ENCODE results near the gene PABPN1L.

Gene PABPN1L

DNA sequence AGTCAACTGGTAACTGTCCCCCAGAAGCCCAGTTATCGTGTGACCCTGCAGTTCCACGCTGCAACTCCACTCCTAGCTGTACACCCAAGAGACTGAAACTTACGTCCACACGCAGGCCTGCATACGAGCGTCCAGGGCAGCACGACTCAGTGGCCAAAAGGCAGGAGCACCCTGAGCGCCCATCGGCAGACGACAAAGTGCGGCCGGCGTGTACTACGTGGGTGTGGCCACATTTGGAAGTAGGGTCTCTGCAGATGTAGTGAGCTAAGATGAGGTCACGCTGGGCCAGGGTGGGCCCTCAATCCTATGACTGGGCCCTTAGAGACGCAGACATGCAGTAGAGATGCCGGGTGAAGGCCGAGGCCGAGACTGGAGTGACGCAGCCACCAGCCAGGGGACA is 23.2 kb downstream of the PABPN1L start:
- no peak for DNase-seq

DNA sequence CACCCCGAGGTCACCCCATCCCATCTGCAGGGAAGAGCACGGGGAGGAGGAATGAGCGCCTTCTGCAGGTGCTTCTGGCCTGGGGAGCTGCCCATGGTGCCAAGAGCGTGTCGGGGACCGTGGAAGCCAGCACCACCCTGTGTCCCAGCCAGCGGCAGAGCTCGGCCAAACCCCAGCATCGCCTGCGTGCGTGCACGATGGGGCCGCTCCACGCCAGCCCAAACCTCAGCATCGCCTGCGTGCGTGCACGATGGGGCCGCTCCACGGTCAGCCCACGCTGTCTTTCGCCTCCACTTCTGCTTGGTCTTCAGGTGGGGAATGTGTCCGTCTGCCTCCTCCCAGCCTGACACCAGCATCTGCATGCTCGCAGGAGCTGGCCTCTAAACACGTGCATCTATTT is 23.7 kb downstream of the PABPN1L start:
- no peak for DNase-seq

- DNase-seq: no peak
Measured at GRCh38 chr16:88842308-88842756, 24.1 kb downstream of the PABPN1L start.

DNA sequence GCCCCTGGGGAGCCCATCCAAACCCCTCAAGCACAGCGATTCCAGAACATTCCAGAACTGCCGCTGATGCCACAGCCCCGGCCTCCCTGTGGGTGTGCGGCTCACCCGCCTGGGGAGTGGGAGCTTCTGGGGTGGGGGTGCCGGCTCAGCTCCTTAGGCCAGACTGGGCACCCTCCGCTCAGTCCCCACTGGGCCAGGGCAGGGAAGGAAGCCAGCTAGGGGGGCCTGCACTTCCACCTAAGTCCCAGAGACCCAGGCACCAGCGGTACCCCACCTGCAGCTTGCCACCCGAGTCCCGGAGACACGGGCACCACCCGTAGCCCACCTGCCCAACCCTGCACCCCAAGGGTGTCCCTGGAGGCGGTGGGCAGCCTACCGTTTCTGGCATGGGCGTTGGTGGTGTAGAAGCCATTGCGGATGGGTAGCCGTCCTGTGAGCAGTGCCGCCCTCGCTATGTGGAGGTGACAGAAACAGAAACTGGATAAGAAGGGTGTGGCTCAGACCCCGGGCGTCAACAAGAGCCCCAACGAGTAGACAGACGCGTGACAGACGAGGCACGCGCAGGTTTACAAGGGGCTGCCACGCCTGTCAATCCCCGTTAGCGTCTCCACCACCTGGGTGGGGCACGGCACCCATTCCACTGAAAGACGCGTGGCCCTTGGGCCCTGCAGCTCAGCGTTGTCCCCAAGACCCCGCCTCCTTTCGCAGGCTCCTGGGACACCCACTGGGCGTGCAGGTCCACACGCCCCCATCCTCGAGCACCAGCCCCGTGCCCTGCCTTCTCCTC is 24.7 kb downstream of the PABPN1L start:
- DNase-seq: no peak

DNA sequence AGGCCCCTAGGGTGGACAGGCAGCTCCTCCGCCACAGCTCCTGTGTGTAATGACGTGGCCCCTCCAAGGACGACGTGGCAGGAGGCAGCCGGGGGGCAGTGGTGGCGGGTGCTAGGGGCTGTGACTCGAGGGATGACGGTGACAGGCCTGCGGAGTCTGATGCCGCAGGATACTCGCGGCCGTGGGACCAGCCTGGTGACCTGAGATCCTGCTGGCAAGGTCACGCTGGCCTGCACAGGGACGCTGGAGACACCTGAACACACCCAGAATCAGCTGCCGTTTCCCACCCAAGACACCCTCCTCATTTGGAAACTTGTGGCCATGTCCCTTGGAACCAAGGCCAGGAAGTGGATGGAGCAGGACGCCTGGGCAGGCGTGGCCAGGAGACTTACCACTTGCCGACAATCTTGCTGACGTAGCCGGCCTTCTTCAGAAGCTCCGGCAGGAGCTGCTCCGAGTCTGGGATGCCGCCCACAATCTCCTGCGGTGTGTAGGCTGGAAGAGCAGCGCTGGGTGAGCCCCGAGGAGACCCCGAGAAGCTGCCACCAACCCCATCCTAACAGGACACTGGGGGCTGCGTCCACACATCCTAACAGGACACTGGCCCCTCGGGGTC is 25.8 kb downstream of the PABPN1L start:
- DNase-seq: no peak

- peak; percentile 17 for DNase-seq
Measured at GRCh38 chr16:88839745-88840599, 26.5 kb downstream of the PABPN1L start.

DNA sequence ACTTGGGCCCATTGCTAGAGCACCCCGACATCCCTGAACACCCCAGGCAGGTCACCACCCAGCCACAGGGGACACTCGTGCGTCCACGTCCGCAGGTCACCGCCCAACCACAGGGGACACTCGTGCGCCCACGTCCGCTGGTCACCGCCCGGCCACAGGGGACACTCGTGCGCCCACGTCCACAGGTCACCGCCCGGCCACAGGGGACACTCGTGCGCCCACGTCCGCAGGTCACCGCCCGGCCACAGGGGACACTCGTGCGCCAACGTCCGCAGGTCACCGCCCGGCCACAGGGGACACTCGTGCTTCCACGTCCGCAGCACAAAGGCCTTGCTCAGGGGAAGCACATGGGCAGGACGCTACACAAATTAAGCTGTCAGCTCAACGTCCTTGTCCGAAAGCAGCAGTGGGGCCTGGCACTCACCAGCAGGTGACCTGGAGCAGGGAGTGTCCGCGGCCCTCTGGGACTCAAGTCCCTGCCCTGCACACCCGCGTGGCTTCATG is 27.4 kb downstream of the PABPN1L start:
- DNase-seq: peak; percentile 20

DNA sequence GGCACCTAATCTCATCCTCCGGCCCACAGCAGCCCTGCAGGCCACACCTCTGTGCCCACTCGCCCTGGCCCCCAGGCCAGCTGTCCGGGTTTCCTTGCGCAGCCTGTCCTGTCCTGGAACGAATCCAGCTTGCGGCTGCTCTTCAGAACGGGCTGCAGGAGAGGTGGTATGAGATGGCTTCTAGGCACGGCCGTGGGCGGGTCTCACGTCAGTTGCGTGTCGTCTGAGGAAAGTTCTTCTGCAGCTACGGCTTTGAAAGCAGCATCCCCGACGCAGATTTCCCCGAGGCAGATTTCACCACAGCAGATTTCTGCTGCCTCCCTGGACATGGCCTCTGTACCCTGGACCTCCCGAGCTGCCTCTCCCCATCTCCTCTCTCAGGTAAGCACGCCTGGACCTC is 27.9 kb downstream of the PABPN1L start:
- no peak for DNase-seq

DNA sequence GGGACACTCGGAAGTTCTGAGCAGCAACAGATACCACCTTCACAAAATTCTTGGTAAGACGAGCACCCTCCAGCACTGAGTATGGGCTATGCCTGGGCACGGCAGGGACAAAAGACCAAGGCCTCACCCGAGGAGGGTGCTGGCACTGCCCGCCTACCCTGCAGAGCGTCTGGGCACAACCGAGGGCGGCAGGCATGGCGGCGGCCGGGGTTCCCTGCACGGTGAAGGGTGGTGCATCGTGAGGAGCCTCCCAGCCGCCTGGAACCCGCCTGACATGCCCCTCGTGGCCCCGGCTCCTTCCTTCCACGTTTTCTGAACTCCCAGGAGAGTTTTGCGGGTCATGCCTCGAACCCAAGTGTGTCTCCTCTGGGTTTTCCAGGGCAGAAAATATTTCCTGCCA is 28.7 kb downstream of the PABPN1L start:
- no peak for DNase-seq

DNA sequence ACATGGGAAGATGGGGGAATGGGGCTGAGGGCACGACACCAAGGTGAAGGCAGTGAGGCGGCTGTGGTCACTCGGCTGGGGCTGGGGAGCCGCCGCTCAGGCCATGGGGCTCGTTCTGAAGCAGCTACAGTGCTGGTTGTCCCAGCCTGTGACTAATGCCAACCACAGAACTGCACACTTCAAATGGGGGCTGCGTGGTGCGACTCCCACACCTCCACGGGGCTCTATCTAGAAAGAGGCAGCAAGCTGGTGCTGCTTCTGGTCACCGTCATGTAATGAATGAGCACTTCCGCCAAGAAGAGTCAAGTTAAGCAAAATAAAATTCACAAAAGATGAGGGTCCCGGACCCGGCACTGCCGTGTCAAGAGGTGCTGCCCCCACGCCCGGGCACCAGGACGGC is 29.7 kb downstream of the PABPN1L start:
- no peak for DNase-seq

DNA sequence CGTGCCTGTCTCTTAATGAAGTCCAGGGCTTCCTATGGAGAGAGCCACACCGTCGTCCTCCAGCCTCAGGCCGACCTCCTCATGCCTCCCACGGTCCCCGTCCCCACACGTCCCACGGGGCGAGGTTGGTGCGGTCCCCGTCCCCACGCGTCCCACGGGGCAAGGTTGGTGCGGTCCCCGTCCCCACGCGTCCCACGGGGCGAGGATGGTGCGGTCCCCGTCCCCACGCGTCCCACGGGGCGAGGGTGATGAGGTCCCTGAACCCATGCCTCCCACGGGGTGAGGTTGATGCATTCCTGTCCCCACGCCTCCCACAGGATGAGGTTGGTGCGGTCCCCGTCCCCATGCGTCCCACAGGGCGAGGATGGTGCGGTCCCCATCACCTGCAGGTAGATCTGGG is 30.6 kb downstream of the PABPN1L start:
- no peak for DNase-seq

DNA sequence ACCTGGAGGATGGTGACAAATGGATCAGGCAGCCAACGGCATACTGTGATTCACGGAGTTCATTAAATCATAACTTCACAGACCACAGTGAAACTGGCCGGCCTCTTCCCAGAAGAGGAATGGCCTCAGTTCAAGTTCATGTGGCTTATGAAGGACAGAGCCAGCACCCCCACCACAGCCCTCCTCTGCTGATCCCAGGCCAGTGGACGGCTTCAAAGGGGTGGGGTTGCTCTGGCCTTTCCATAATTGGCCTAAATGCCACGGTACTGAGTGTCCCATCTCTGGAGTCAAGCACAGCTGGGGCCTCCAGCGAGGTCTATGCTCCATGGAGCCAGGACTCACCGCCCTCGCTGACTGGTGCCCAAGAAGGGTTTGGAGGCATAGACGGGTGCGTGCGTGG is 31.1 kb downstream of the PABPN1L start:
- DNase-seq: no peak

GRCh38 chr16:88834670-88835069 is 31.8 kb downstream of the PABPN1L start:
- DNase-seq: no peak

- DNase-seq: no peak
Measured at GRCh38 chr16:88833086-88833485, 33.4 kb downstream of the PABPN1L start.

DNA sequence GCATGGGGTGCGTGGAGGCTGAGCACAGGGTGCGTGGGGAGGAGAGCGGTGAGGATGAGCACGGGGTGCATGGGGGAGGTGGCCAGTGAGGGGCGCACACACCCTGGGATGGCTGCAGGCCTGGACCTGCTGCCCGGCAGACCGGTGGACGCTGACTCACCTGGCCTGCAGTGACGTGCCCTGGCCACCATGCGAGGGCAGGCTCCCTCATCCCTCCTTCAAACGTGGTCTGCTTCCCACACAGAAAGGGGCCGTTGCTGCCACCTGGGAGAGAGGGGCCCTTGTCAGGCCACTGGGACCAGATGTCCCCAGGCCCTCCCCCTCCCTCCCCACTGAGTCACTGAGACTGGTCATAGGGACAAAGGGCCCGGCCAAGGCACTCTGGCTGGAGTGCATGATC is 34.6 kb downstream of the PABPN1L start:
- DNase-seq: no peak

DNA sequence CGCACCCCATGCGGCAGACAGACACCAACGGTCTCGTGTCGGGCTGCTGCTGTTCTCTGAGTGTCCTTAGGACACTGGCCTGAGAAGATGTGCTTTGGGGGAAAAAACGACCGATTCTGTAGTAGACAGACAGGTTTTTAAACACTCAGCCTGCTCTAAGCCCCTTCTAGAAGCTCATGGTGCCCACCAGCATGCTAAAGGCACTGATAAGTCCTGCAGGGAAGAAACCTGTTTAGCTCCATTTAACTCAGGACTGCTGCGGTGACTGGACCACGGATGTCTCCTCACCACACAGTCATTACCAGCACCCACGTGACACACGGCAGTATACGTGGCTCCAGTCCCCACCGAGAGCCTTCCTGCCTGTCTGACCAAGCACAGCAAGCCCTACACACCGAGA is 35.7 kb downstream of the PABPN1L start:
- DNase-seq: no peak

- DNase-seq: no peak
Measured at GRCh38 chr16:88830258-88830657, 36.2 kb downstream of the PABPN1L start.

DNA sequence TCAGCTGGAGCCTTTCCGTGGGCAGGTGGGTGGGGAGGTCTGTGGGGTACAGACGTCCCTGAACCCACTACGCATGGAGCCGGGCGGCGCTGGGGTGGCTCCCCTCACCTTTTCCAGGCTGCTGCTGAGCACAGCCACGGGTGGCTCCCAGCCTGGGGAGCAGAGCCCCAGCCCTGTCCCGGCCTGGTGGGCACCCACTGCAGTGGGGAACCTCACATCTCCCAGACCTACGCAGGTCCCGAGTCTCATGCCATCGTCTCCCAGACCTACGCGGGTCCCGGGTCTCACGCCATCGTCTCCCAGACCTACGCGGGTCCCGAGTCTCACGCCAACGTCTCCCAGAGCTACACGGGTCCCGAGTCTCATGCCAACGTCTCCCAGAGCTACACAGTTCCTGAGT is 37.7 kb downstream of the PABPN1L start:
- no peak for DNase-seq

GRCh38 chr16:88827727-88828126 is 38.7 kb downstream of the PABPN1L start:
- DNase-seq: no peak

DNA sequence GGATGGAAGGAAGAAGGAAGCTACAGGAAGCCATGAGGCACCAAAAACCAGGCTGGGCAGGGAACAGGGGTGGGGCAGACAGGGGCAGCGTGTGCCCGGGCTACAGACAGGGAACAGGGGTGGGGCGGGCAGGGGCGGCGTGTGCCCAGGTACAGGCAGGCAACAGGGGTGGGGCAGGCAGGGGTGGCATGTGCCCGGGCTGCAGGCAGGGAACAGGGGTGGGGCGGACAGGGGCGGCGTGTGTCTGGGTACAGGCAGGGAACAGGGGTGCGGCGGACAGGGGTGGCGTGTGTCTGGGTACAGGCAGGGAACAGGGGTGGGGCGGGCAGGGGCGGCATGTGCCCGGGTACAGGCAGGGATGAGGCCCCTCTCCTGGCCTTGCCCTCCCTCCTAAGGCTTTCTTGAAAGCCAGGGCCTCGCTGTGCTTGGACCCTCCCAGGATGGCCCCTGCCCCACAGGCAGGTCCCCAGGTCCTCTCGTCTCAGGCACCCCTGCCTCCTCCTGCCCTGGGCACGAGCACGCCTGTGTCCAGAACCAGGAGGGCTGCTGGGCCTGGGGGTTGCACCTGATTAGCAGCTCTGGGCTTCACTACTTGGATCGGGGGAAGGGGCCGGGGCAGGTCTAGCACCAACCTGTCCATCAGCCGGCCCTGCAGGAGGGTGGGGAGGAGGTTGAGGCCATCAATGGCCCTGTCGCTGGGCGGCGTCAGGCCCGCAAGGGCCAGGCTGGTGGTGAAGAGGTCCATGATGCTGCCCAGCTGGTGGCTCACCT is 40.2 kb downstream of the PABPN1L start:
- no peak for DNase-seq

DNA sequence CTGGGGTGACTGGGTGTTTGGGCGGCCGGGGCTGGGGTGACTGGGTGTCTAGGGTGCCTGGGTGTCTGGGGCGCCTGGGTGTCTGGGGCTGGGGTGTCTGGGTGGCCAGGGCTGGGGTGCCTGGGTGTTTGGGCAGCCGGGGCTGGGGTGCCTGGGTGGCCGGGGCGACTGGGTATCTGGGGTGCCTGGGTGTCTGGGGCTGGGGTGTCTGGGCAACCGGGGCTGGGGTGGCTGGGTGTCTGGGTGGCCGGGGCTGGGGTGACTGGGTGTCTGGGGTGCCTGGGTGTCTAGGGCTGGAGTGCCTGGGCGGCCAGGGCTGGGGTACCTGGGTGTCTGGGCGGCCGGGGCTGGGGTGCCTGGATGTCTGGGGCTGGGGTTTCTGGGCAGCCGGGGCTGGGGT is 41.3 kb downstream of the PABPN1L start:
- no peak for DNase-seq

- DNase-seq: no peak
Measured at GRCh38 chr16:88824256-88825077, 42.0 kb downstream of the PABPN1L start.
